ENCODE measurements around the gene PGAP3. TPM values are rescaled to one million over a fixed set of nuclear protein-coding genes. Genes with fewer than 3 reads are reported as not detected.
A peak's percentile ranks its signal among the peaks of the same experiment; 100 is the strongest.

Gene PGAP3
- total RNA-seq, 6 donors from 2014 or later = 15.2 to 64.0 (median 27.9) TPM

DNA sequence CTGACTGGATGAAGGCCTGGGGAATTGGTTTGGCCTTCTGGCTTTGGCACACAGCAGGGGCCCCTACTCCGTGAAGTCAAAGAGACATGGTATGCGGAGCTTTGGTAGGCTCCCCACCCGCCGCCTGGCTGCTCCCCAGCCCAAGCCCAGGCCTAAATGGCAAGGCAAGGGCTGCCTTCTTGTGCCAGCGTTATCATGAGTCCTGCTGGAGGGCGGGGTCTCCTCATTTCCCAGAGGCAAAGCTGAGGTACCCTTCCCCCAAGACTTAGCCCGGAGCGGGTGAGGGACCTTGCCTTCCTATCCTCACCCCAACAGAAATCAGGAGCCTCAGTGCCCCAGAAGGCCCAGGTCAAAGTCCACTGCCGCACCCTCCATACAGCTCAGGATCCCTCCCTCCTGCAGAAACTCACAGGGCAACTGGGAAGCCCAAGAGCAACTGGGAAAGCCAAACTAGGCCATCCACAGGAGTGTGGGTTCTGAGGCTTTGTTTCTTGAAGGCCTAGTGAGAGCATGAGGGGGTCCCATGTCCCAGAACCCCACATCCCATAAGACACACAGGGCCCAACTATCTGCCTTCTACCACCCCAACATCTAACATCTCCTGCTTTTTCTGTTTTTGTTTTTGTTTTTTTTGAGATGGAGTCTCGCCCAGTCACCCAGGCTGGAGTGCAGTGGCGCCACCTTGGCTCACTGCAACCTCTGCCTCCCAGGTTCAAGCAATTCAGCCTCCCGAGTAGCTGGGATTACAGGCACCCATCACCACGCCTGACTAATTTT, 9.3 kb downstream of the PGAP3 start:
- Histone ChIP-seq H3K4me3 (no peak overlapping the region), H3K4me1 (peaks cover 31 to 53% (median 38%) of the 10 kb centered on the region in 4 donors), H3K27ac (peak overlapping the region in 3 of 4 donors; percentile 1 to 66 (median 52)), H3K36me3 (peaks cover 0 to 19% (median 2%) of the 10 kb centered on the region in 4 donors), H3K27me3 (no peaks in the 10 kb centered on the region), H3K9me3 (no peaks in the 10 kb centered on the region)
- ATAC-seq (ENCODE audit: low FRiP score in 2 of 2) = no peak
- no peak for TF ChIP-seq POLR2A (IDR thresholded peaks at IDR 0.05)
- no peak for TF ChIP-seq EP300 (IDR thresholded peaks at IDR 0.05)
- TF ChIP-seq POLR2AphosphoS5 (IDR thresholded peaks at IDR 0.05) = no peak
- TF ChIP-seq, protein P1, sequence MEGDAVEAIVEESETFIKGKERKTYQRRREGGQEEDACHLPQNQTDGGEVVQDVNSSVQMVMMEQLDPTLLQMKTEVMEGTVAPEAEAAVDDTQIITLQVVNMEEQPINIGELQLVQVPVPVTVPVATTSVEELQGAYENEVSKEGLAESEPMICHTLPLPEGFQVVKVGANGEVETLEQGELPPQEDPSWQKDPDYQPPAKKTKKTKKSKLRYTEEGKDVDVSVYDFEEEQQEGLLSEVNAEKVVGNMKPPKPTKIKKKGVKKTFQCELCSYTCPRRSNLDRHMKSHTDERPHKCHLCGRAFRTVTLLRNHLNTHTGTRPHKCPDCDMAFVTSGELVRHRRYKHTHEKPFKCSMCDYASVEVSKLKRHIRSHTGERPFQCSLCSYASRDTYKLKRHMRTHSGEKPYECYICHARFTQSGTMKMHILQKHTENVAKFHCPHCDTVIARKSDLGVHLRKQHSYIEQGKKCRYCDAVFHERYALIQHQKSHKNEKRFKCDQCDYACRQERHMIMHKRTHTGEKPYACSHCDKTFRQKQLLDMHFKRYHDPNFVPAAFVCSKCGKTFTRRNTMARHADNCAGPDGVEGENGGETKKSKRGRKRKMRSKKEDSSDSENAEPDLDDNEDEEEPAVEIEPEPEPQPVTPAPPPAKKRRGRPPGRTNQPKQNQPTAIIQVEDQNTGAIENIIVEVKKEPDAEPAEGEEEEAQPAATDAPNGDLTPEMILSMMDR (IDR thresholded peaks at IDR 0.05) = no peak
- DNase-seq = no peak
- 92 to 95% methylated on average over 6 to 13 of the region's 13 CpGs for WGBS, 2 donors

DNA sequence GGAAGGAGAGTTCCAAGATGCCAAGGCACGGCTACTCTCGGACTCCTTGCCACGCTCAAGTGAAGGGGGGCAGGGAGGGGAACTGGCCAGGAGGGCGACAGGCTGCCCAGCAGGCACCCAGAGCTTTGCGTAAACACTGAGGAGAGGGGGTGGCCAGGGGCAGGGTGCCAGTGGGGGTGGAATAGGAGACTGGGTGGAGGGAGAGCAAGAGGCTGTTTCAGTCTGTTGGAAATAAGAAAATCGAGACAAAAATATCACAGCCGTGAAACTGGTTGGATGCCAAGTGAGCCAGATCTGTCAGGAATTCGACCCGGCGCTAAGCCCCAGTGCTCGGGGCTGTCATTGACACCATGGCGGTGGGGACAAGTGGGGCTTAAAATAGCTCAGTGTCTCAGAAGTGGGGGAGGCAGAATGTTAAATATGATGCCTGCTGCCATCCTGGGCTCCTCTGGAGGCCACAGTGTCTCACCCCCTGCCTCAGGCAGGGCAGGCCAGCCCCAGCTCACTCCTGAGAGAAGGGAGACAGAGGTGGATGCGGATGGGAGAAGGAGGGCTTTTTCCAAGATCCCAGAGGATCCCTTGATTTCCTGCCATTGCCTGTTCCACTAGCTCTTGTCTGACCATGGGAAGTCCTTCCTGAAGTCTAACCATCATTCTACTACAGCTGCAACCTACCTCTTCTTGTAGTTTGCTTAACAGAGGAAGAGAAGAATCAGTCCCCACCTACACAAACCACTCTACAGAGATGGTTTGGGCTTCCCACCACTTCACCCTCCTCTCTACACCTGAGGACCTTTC, 10.1 kb downstream of the PGAP3 start:
- H3K4me3 ChIP-seq = no peak overlapping the region
- ATAC-seq (ENCODE audit: low FRiP score in 2 of 2) (no peak), DNase-seq (no peak)
- WGBS, 2 donors = 55 to 62% methylated on average over 13 of the region's 13 CpGs
- H3K27me3 ChIP-seq = no peaks in the 10 kb centered on the region
- no peak for TF ChIP-seq POLR2AphosphoS5 (IDR thresholded peaks at IDR 0.05)
- no peak for TF ChIP-seq EP300 (IDR thresholded peaks at IDR 0.05)
- no peak for TF ChIP-seq POLR2A (IDR thresholded peaks at IDR 0.05)
- TF ChIP-seq, protein P1 (IDR thresholded peaks at IDR 0.05) = no peak
- H3K36me3 ChIP-seq = peaks cover 0 to 14% (median 0%) of the 10 kb centered on the region in 4 donors
- no peaks in the 10 kb centered on the region for H3K9me3 ChIP-seq
- peak overlapping the region in 3 of 4 donors; percentile 1 to 66 (median 40) for H3K27ac ChIP-seq
- H3K4me1 ChIP-seq = peaks cover 31 to 53% (median 38%) of the 10 kb centered on the region in 4 donors

DNA sequence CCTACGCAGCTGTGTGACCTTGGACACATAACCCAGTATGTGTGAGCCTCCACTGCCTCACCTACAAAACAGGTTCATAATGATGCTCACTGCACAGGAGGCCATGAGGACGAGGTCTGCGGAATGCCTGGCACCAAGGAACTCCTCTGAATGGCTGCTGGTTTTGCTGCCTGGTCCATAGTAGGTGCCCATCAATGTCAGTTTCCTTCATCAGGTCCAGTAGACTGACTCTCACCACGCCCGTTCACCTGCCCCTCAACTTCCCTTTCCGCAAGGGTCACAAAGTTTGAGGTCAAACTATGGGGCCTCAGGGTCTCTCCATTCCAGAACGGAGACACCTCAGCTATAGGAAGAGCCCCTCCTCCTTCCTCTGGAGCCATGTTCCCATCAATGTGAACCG, 10.8 kb downstream of the PGAP3 start:
- Histone ChIP-seq H3K27ac (peak overlapping the region in 3 of 4 donors; percentile 1 to 66 (median 40)), H3K36me3 (peaks cover 0 to 14% (median 0%) of the 10 kb centered on the region in 4 donors), H3K4me1 (peaks cover 31 to 57% (median 38%) of the 10 kb centered on the region in 4 donors), H3K27me3 (no peaks in the 10 kb centered on the region), H3K4me3 (no peak overlapping the region), H3K9me3 (no peaks in the 10 kb centered on the region)
- TF ChIP-seq POLR2A (IDR thresholded peaks at IDR 0.05) (no peak), POLR2AphosphoS5 (IDR thresholded peaks at IDR 0.05) (no peak), EP300 (IDR thresholded peaks at IDR 0.05) (no peak)
- TF ChIP-seq, protein P1 (IDR thresholded peaks at IDR 0.05) = no peak
- DNase-seq = no peak
- no peak for ATAC-seq (ENCODE audit: low FRiP score in 2 of 2)
- WGBS, 2 donors = 81 to 85% methylated on average over 6 to 8 of the region's 8 CpGs

DNA sequence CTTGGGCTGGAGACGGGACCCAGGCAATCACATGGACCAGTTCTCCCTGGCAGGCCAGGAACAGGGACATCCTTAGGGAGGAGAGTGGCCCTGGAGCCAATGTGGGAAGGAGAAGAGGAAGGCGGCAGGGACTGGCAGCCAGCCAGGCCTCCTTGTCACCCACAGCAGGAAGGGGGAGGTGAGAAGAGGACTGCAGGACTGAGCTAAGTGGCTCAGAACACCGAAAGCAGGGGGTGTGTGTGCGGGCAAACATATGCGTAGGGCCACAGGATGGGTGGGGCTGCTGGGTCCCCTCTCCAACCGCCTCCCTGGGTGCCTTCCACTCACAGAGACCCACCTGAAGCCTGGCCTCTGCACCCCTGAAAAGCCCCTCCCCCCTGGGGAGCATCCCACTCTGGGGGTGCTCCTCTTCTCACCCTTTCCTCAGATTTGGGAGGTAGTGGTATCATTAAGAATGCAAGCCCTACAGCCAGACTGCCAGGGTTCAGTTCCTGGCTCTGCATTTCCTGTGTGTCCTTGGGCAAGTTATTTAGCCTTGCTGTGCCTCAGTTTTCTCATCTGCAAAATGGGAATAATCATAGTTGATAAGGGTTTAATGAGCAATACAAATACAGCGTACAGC, 11.5 kb downstream of the PGAP3 start:
- DNase-seq = peak; percentile 86 to 91
- Histone ChIP-seq H3K36me3 (peaks cover 0 to 12% (median 0%) of the 10 kb centered on the region in 4 donors), H3K4me1 (peaks cover 31 to 63% (median 44%) of the 10 kb centered on the region in 4 donors), H3K9me3 (no peaks in the 10 kb centered on the region), H3K27ac (peak overlapping the region in 3 of 4 donors; percentile 1 to 66 (median 50)), H3K27me3 (no peaks in the 10 kb centered on the region), H3K4me3 (no peak overlapping the region)
- 28 to 35% methylated on average over 6 to 7 of the region's 7 CpGs for WGBS, 2 donors
- ATAC-seq (ENCODE audit: low FRiP score in 2 of 2) = peak; percentile 12 to 52
- peak in 1 of 2 donors; percentile 45 for TF ChIP-seq POLR2AphosphoS5 (IDR thresholded peaks at IDR 0.05)
- TF ChIP-seq EP300 (IDR thresholded peaks at IDR 0.05) = peak in 1 of 4 donors; percentile 18
- TF ChIP-seq POLR2A (IDR thresholded peaks at IDR 0.05) = no peak

Data from upper lobe of left lung (tissue), 6 donors.